HL-60 (cell line): Measurements from ENCODE around the gene SMURF1.

Experiments used
- POLR2AphosphoS5 ChIP-seq: IDR thresholded peaks from 2 replicates; pipeline ENCODE4 v1.6.1; 2012; ENCODE audit warnings: low read depth
- TF ChIP-seq, protein P1 (sequence below): IDR thresholded peaks from one replicate; pipeline ENCODE4 v1.5.1; 2011; ENCODE audit warnings: low read length, control low read depth, inconsistent platforms; ENCODE audit not compliant: insufficient read depth

- TF ChIP-seq, protein P1, sequence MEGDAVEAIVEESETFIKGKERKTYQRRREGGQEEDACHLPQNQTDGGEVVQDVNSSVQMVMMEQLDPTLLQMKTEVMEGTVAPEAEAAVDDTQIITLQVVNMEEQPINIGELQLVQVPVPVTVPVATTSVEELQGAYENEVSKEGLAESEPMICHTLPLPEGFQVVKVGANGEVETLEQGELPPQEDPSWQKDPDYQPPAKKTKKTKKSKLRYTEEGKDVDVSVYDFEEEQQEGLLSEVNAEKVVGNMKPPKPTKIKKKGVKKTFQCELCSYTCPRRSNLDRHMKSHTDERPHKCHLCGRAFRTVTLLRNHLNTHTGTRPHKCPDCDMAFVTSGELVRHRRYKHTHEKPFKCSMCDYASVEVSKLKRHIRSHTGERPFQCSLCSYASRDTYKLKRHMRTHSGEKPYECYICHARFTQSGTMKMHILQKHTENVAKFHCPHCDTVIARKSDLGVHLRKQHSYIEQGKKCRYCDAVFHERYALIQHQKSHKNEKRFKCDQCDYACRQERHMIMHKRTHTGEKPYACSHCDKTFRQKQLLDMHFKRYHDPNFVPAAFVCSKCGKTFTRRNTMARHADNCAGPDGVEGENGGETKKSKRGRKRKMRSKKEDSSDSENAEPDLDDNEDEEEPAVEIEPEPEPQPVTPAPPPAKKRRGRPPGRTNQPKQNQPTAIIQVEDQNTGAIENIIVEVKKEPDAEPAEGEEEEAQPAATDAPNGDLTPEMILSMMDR: no peak
- TF ChIP-seq POLR2AphosphoS5: no peak
Observed at GRCh38 chr7:98994046-98994944, 149.6 kb downstream of the SMURF1 start.
